GM13977 (cell line): Measurements from ENCODE around the gene DIAPH1.

Experiments used
- DNase-seq: peaks from one replicate; pipeline ENCODE4 v3.0.0; 2012; ENCODE audit warnings: low spot score
- CTCF ChIP-seq: IDR thresholded peaks from 2 replicates; pipeline ENCODE4 v1.5.1; 2012; ENCODE audit warnings: mild to moderate bottlenecking, control low read depth; ENCODE audit not compliant: insufficient read depth; ENCODE audit errors: extremely low read depth, missing control alignments
- in situ Hi-C: fragments of 300-500 bp; cut with MboI; formaldehyde crosslinking; loops from one replicate; pipeline ENCODE4 v1.12.0; 2022; ENCODE audit warnings: low sequenced_read_pairs, low pct_unique_long_range_greater_than_20kb, mixed read lengths, inconsistent platforms; ENCODE audit not compliant: unreplicated experiment

DIAPH1 gene

GRCh38 chr5:141524604-141525597, 93.9 kb downstream of the DIAPH1 start:
- TF ChIP-seq CTCF, result peak; percentile 99
- peak; percentile 57 for DNase-seq
- in situ Hi-C loops, result no loop called here

- DNase-seq, result no peak
- no peak for TF ChIP-seq CTCF
- in situ Hi-C loops, result no loop called here
Measured at GRCh38 chr5:141523991-141524390, 94.8 kb downstream of the DIAPH1 start.

- in situ Hi-C loops, result no loop called here
- no peak for TF ChIP-seq CTCF
- no peak for DNase-seq
Measured at GRCh38 chr5:141522301-141522700, 96.5 kb downstream of the DIAPH1 start.

GRCh38 chr5:141521244-141521781, 97.5 kb downstream of the DIAPH1 start:
- in situ Hi-C loops, result no loop called here
- no peak for DNase-seq
- TF ChIP-seq CTCF, result no peak

GRCh38 chr5:141519605-141520565, 98.9 kb downstream of the DIAPH1 start:
- TF ChIP-seq CTCF, result no peak
- in situ Hi-C loops, result no loop called here
- DNase-seq, result no peak

- in situ Hi-C loops, result no loop called here
- TF ChIP-seq CTCF, result no peak
- DNase-seq, result no peak
Measured at GRCh38 chr5:141518618-141519015, 100.2 kb downstream of the DIAPH1 start.
